Lower leg skin (tissue), 4 donors: ENCODE data around the gene CACNB4. TPM values are rescaled to one million over a fixed set of nuclear protein-coding genes. Genes with fewer than 3 reads are reported as not detected.

Experiments
- DNase-seq, 2 donors: peaks; one replicate each; pipeline ENCODE4 v3.0.0-alpha.2; 2019; ENCODE audit warnings: low spot score in 2 of 2
- H3K4me3 ChIP-seq: fragments of 200-600 bp; sonication (generic); 2 replicates; pipeline ENCODE4 v1.5.1; 2017; ENCODE audit warnings: mild to moderate bottlenecking, low read depth; ENCODE audit not compliant: poor library complexity, severe bottlenecking
- POLR2A ChIP-seq, 2 donors: fragments of 450-650 bp; IDR thresholded peaks; one replicate each; pipeline ENCODE4 v1.6.1; 2016 to 2017; ENCODE audit warnings: antibody characterized with exemption in 2 of 2, mild to moderate bottlenecking in 1 of 2, moderate library complexity in 1 of 2
- WGBS, 2 donors: methylation state at CpG; one replicate each; pipeline ENCODE4 v1.1.5; 2018; 5-methylcytosine and 5-hydroxymethylcytosine counted together
- intact Hi-C: fragments of 100-400 bp; cut with DNase I; formaldehyde crosslinking; loops from one replicate; pipeline ENCODE4 v1.15.0; 2023; ENCODE audit warnings: low total_unique reads
- total RNA-seq, 4 donors: library from RNA; depleted of rRNA; stranded (reverse); fragments of >200 nt; gene quantifications; one replicate each; pipeline ENCODE4 v1.1.0, GENCODE V29; 2016
- TF ChIP-seq, protein P1 (sequence below), 3 donors: fragments of 450-650 bp; IDR thresholded peaks; one replicate each; pipeline ENCODE4 v1.5.1; 2016; ENCODE audit warnings: antibody characterized with exemption in 3 of 3, mild to moderate bottlenecking in 3 of 3, moderate library complexity in 2 of 3

CACNB4 gene
- total RNA-seq, 4 donors from 2014 or later, result 2.4 to 6.3 (median 3.5) TPM

DNA sequence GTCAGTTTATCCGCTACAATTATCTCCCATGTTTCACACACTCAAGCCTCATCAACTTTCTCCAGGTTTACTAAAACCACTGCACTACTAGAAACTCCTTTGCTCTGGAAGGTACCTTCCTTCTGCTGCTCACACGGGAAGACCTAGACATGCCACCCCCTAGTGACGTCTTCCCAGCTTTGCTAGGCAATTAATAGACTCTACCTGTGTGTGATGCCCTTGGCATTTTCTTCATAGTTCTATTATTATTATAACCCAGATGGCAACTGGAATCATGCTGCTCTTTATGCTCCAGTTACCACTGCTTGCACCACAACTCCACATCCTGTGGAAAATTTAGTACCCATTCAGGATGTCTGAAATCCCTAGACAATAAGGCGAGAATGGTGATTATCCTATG lies 42.4 kb downstream of the CACNB4 start:
- no peak overlapping the region for H3K4me3 ChIP-seq
- intact Hi-C loops, result no loop called here
- no peak for DNase-seq
- no peak for TF ChIP-seq POLR2A (IDR thresholded peaks at IDR 0.05)
- TF ChIP-seq, protein P1, sequence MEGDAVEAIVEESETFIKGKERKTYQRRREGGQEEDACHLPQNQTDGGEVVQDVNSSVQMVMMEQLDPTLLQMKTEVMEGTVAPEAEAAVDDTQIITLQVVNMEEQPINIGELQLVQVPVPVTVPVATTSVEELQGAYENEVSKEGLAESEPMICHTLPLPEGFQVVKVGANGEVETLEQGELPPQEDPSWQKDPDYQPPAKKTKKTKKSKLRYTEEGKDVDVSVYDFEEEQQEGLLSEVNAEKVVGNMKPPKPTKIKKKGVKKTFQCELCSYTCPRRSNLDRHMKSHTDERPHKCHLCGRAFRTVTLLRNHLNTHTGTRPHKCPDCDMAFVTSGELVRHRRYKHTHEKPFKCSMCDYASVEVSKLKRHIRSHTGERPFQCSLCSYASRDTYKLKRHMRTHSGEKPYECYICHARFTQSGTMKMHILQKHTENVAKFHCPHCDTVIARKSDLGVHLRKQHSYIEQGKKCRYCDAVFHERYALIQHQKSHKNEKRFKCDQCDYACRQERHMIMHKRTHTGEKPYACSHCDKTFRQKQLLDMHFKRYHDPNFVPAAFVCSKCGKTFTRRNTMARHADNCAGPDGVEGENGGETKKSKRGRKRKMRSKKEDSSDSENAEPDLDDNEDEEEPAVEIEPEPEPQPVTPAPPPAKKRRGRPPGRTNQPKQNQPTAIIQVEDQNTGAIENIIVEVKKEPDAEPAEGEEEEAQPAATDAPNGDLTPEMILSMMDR (IDR thresholded peaks at IDR 0.05), result no peak
- 60 to 85% methylated on average over 4 of the region's 4 CpGs for WGBS, 2 donors

DNA sequence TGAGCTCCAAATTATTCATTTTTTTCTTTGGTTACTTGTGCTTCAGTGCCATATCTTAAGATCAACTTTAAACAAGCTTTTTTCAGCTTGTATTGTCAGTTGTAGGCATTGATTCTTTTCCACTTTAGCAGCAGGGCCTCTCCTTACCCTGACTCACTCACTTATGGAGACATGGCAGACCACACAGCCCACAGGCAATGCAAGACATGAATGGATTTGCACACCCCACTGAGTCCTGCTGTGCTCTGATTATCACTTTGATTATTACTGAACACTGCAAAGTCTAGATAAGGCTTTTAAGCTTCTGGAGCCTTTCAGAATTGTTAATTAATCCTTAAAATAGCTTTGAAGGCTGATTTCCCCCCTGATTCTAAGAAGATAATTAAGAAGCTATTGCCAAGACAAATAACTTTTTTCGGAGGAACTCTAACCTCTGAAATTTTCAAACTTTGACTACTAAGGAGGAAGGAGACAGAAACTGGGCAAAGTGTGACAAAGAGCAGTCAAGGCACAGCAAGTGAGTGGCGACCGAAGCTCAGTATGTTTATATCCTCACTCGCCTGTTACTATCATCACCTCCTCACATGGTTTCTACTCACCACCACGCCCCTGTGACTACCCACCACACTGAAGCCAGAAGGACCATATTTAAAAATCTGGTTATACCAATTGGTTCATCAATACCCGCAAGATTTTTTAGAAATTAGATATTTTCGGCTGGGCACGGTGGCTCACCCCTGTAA lies 43.3 kb downstream of the CACNB4 start:
- no peak overlapping the region for H3K4me3 ChIP-seq
- TF ChIP-seq, protein P1 (IDR thresholded peaks at IDR 0.05), result no peak
- TF ChIP-seq POLR2A (IDR thresholded peaks at IDR 0.05), result no peak
- 85 to 93% methylated on average over 8 of the region's 8 CpGs for WGBS, 2 donors
- no peak for DNase-seq
- intact Hi-C loops, result no loop called here

DNA sequence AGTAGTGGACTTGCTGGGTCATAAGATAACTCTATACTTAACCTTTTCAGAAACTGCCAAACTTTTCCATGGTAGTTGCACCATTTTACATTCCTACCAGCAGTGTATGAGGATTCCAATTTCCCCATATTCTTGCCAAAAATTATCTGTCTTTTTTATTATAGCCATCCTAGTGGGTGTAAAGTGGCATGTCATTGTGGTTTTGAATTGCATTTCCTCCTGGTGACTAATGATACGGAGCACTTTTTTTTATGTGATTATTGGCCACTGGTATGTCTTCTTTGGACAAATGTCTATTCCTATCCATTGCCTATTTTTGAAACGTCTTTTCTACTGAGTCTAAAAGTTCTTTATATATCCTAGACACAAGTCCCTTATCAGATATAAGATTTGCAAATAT lies 44.3 kb downstream of the CACNB4 start:
- DNase-seq, result no peak
- TF ChIP-seq, protein P1 (IDR thresholded peaks at IDR 0.05), result no peak
- no peak for TF ChIP-seq POLR2A (IDR thresholded peaks at IDR 0.05)
- no peak overlapping the region for H3K4me3 ChIP-seq
- 11 to 12% methylated on average over 2 of the region's 2 CpGs for WGBS, 2 donors
- intact Hi-C loops, result no loop called here

DNA sequence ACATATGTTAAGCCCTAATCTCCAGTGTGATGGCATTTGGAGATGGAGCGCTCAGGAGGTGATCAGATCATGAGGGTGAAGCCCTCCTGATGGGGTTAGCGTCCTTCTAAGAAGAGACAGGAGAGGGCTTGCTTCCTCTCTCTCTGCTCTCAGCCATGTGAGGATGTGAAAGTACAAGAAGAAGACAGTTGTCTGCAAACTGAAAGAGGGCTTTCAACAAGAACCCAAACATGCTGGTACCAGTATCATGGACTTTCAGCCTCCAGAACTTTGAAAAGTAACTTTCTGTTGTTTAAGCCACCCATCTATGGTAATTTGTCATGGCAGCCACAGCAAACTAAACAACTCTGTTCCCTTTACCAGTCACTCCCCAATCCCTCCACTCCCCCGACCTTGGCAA lies 47.4 kb downstream of the CACNB4 start:
- intact Hi-C loops, result no loop called here
- TF ChIP-seq, protein P1 (IDR thresholded peaks at IDR 0.05), result no peak
- TF ChIP-seq POLR2A (IDR thresholded peaks at IDR 0.05), result no peak
- DNase-seq, result no peak
- H3K4me3 ChIP-seq, result no peak overlapping the region
- WGBS, 2 donors, result 91 to 95% methylated on average over 3 of the region's 3 CpGs

DNA sequence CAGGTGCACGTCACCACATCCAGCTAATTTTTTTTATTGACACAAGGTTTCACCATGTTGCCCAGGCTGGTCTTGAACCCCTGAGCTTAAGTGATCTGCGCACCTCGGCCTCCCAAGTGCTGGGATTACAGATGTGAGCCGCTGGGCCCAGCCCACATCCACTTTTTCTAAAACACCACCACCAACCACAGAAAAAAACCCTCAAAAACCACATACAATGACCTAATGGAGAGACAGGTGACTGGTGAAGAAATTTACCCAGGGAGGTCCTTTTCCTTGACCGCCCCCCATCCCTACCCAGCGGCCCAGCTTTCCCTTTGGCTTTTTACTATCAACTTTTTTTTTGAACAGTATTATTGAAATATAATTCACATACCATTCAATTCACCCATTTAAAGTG lies 47.9 kb downstream of the CACNB4 start:
- intact Hi-C loops, result no loop called here
- no peak for DNase-seq
- WGBS, 2 donors, result 89 to 95% methylated on average over 6 of the region's 6 CpGs
- no peak overlapping the region for H3K4me3 ChIP-seq
- TF ChIP-seq, protein P1 (IDR thresholded peaks at IDR 0.05), result no peak
- no peak for TF ChIP-seq POLR2A (IDR thresholded peaks at IDR 0.05)

DNA sequence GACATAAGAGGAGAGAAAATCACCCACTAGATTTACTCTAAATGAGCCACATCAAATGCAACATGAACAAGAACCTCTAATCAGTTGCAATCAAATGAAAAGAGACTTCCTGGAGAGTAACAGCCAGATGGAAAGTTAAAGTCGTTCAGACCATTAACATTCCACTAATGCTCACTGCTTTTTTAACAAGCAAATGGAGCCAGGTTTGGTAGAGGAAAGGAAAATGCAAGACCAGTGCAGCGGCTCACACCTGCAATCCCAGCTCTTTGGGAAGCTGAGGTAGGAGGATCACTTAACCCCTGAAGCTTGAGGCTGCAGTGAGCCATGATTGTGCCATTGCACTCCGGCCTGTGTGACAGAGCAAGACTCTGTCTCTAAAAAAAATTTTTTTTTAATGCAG lies 48.5 kb downstream of the CACNB4 start:
- 52 to 59% methylated on average over 3 of the region's 3 CpGs for WGBS, 2 donors
- H3K4me3 ChIP-seq, result no peak overlapping the region
- DNase-seq, result no peak
- intact Hi-C loops, result no loop called here
- TF ChIP-seq, protein P1 (IDR thresholded peaks at IDR 0.05), result no peak
- no peak for TF ChIP-seq POLR2A (IDR thresholded peaks at IDR 0.05)
